Sigmoid colon (tissue), 7 donors: ENCODE measurements around the gene TKT. TPM values are rescaled to one million over a fixed set of nuclear protein-coding genes. Genes with fewer than 3 reads are reported as not detected.

Experiments used
- DNase-seq: peaks from one replicate; pipeline ENCODE4 v3.0.0-alpha.2; 2019
- H3K27ac ChIP-seq, 4 donors: fragments of 200-600 bp; sonication (generic); one replicate each; pipeline ENCODE4 v1.5.1; 2016 to 2019; ENCODE audit warnings: mild to moderate bottlenecking in 1 of 4
- H3K27me3 ChIP-seq, 3 donors: fragments of 200-600 bp; sonication (generic); one replicate each; pipeline ENCODE4 v1.5.1; 2019; ENCODE audit warnings: mild to moderate bottlenecking in 1 of 3
- H3K36me3 ChIP-seq, 4 donors: fragments of 200-600 bp; sonication (generic); one replicate each; pipeline ENCODE4 v1.5.1; 2016 to 2019
- H3K4me1 ChIP-seq, 4 donors: fragments of 200-600 bp; sonication (generic); one replicate each; pipeline ENCODE4 v1.5.1; 2017 to 2019
- H3K4me3 ChIP-seq, 4 donors: fragments of 200-600 bp; sonication (generic); one replicate each; pipeline ENCODE4 v1.5.1; 2017 to 2019; ENCODE audit warnings: mild to moderate bottlenecking in 2 of 4, moderate library complexity in 1 of 4
- H3K9me3 ChIP-seq, 4 donors: fragments of 200-600 bp in 3 of 4; sonication (generic) in 3 of 4; one replicate each; pipeline versions ENCODE4 v1.5.1 to v1.6.1; 2013 to 2019
- EP300 ChIP-seq, 4 donors: sonication (generic); formaldehyde crosslinking; IDR thresholded peaks; one replicate each; pipeline ENCODE4 v1.6.1; 2017; ENCODE audit warnings: antibody characterized with exemption in 4 of 4
- POLR2A ChIP-seq, 2 donors: fragments of 450-650 bp; IDR thresholded peaks; one replicate each; pipeline ENCODE4 v1.6.1; 2016; ENCODE audit warnings: antibody characterized with exemption in 2 of 2, mild to moderate bottlenecking in 2 of 2, moderate library complexity in 2 of 2
- POLR2AphosphoS5 ChIP-seq, 4 donors: sonication (generic); formaldehyde crosslinking; IDR thresholded peaks; one replicate each; pipeline ENCODE4 v1.6.1; 2017; ENCODE audit warnings: antibody characterized with exemption in 4 of 4
- WGBS, 2 donors: extraction: QIAGEN DNeasy Blood & Tissue Kit; methylation state at CpG; one replicate each; pipeline ENCODE4 v1.1.7; 2013; 5-methylcytosine and 5-hydroxymethylcytosine counted together
- intact Hi-C: fragments of 100-400 bp; cut with DNase I; formaldehyde crosslinking; loops from one replicate; pipeline ENCODE4 v1.15.1; 2023
- polyA plus RNA-seq, 3 donors: library from polyadenylated mRNA; stranded (reverse); fragments of 200-250 nt; gene quantifications; one replicate each; pipeline ENCODE4 v1.2.3, GENCODE V29; 2013
- total RNA-seq, 4 donors: library from RNA; depleted of rRNA; stranded (reverse); fragments of >200 nt; gene quantifications; one replicate each; pipeline ENCODE4 v1.1.0, GENCODE V29; 2016
- TF ChIP-seq, protein P1 (sequence below), 4 experiments: fragments of 450-650 bp in 3 of 4; fragments of 200-600 bp in 1 of 4; IDR thresholded peaks; one replicate each; pipeline ENCODE4 v1.5.1; 2016 to 2019; ENCODE audit warnings: antibody characterized with exemption in 4 of 4, mild to moderate bottlenecking in 3 of 4, moderate library complexity in 2 of 4
- donor health status: healthy with polysubstance abuse.
- donor health status: Bipolar disorder and iron deficiency.
- donor health status: healthy.

The TKT gene
- total and polyA plus RNA-seq, 7 donors: 88.9 to 305 (median 184) TPM

DNA sequence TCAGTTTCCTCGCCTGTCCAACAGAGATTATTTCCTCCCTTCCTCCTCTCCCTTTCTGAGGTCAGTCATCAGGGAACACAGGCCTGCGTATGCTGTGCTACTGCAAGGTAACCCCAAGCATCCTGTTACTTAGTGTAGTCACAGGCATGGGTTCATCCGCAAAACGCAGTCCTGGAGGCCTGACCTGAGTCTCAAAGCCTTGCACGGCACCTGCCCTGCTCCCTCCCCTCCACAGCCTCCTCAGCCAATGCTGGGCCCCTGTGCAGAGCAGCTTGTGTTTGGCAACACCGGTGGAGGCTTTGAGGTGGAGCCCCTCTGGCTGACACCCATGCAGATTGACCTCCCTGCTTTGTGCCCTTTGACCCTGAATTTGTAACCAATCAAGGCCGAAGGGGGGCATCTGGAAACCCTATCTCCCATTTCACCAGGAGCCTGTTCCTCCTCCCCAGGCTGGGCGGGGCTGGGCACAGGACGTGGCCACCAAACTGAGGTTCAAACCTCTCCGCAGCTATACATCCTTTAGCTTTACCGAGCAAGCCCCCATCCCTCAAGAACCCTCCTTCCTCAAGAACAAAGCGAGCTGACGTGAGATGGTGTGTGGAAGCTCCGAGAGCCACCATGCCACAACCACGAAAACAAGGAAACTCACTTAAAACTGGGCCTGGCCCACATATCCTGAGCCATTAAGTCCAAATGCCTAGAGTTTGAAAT lies 21.5 kb downstream of the TKT start:
- H3K4me1 ChIP-seq: peaks cover 0 to 41% (median 37%) of the 10 kb centered on the region in 4 donors
- no peak overlapping the region for H3K4me3 ChIP-seq
- H3K27ac ChIP-seq: peak overlapping the region in 2 of 4 donors; percentile 8 to 77
- DNase-seq: no peak
- 83 to 84% methylated on average over 15 of the region's 15 CpGs for WGBS, 2 donors
- TF ChIP-seq, protein P1, sequence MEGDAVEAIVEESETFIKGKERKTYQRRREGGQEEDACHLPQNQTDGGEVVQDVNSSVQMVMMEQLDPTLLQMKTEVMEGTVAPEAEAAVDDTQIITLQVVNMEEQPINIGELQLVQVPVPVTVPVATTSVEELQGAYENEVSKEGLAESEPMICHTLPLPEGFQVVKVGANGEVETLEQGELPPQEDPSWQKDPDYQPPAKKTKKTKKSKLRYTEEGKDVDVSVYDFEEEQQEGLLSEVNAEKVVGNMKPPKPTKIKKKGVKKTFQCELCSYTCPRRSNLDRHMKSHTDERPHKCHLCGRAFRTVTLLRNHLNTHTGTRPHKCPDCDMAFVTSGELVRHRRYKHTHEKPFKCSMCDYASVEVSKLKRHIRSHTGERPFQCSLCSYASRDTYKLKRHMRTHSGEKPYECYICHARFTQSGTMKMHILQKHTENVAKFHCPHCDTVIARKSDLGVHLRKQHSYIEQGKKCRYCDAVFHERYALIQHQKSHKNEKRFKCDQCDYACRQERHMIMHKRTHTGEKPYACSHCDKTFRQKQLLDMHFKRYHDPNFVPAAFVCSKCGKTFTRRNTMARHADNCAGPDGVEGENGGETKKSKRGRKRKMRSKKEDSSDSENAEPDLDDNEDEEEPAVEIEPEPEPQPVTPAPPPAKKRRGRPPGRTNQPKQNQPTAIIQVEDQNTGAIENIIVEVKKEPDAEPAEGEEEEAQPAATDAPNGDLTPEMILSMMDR (IDR thresholded peaks at IDR 0.05): no peak
- TF ChIP-seq POLR2A (IDR thresholded peaks at IDR 0.05) (no peak), POLR2AphosphoS5 (IDR thresholded peaks at IDR 0.05) (no peak), EP300 (IDR thresholded peaks at IDR 0.05) (no peak)
- no peaks in the 10 kb centered on the region for H3K27me3 ChIP-seq
- intact Hi-C loops: no loop called here
- H3K9me3 ChIP-seq: no peaks in the 10 kb centered on the region
- peaks cover 70 to 100% (median 74%) of the 10 kb centered on the region in 4 donors for H3K36me3 ChIP-seq

DNA sequence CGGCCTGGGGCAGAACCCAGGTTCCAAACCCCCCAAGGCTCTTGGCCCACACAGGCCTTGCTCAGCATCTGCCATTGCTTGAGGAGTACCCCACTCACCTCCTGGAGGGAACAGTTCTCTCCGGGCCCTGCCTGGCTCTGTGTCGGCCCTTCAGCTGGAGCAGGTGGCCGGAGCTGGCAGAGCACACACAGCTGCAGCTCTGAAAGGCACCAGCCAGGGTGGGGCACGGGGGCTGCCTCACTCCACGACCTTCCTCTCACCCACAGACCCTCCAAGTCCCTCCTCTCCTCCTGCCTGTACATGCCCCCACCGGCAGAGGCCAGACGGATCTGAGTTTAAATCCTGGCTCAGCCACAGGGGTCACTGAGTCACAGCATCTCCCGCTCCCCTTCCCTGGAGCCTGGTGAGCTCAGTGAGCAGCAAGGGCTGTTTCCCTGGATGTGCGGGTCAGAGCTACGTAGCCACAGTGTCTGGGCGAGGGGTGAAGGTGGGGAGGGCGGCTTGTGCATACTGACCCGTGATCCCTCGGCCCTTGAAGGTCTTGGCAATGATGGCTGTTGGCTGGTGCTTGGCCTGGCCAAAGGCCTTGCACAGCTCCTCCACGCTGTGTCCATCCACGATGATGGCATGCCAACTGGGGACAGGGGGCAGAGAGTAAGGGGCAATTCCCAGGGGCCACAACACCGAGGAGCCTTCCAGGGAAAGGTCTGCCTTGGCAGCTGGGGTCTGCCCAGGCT lies 23.0 kb downstream of the TKT start:
- H3K9me3 ChIP-seq: no peaks in the 10 kb centered on the region
- intact Hi-C loops: no loop called here
- TF ChIP-seq POLR2A (IDR thresholded peaks at IDR 0.05): no peak
- TF ChIP-seq, protein P1 (IDR thresholded peaks at IDR 0.05): no peak
- no peak for DNase-seq
- no peak overlapping the region for H3K4me3 ChIP-seq
- H3K4me1 ChIP-seq: peaks cover 0 to 26% (median 22%) of the 10 kb centered on the region in 4 donors
- no peaks in the 10 kb centered on the region for H3K27me3 ChIP-seq
- 83 to 88% methylated on average over 18 of the region's 18 CpGs for WGBS, 2 donors
- peak overlapping the region in 2 of 4 donors; percentile 27 to 34 for H3K27ac ChIP-seq
- H3K36me3 ChIP-seq: peaks cover 75 to 100% (median 78%) of the 10 kb centered on the region in 4 donors

DNA sequence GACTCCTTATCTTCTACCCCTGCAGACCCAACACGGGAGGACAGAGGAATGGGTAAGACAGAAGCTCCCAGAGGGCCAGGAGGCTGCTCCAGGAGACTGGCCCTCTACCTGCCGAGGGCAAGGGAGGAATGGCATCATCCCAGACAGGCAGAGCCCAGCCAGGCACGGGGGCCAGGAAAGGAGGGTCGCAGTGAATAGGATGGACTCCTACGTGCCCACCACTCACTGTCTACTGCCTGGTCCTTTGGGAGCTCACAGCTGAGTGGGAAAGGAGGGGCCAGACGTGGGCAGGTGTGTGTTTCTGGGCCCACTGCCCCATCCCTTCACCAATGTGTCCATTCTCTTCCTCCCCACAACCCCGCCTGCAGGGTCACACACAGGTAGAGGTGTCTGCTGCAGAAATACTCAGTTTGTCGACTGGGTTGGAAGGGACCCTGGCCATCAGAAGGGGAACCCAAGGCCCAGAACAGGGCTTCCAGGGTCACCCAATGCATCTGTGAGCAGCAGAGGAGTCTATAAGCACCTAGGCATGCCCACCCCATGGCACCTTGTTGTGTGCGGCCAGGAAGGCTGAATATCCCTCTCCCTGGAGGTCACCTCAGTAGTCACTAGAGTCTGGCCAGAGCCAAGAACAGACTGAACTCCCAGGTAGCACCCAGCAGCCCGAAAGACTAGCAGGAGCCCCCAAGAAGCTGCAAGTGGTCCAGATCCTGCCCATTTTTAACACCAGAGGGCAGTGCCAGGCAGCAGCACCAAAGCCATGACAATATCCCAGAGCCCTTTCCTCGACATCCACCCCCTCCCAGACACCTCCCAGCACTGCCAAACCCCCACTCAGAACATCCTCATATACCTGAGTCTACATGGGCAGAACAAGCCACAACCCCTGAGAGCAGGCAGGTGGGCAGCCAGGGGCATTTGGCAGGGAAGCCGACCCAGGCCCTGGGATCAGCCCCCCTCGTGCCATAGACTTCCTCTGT lies 24.0 kb downstream of the TKT start:
- DNase-seq: no peak
- Histone ChIP-seq H3K27ac (peak overlapping the region in 2 of 4 donors; percentile 27 to 34), H3K4me3 (no peak overlapping the region), H3K36me3 (peaks cover 83 to 100% (median 86%) of the 10 kb centered on the region in 4 donors), H3K9me3 (no peaks in the 10 kb centered on the region), H3K4me1 (peaks cover 0 to 16% (median 15%) of the 10 kb centered on the region in 4 donors), H3K27me3 (no peaks in the 10 kb centered on the region)
- TF ChIP-seq, protein P1 (IDR thresholded peaks at IDR 0.05): no peak
- TF ChIP-seq POLR2AphosphoS5 (IDR thresholded peaks at IDR 0.05) (no peak), EP300 (IDR thresholded peaks at IDR 0.05) (no peak), POLR2A (IDR thresholded peaks at IDR 0.05) (no peak)
- WGBS, 2 donors: 90 to 92% methylated on average over 13 of the region's 13 CpGs
- intact Hi-C loops: no loop called here

DNA sequence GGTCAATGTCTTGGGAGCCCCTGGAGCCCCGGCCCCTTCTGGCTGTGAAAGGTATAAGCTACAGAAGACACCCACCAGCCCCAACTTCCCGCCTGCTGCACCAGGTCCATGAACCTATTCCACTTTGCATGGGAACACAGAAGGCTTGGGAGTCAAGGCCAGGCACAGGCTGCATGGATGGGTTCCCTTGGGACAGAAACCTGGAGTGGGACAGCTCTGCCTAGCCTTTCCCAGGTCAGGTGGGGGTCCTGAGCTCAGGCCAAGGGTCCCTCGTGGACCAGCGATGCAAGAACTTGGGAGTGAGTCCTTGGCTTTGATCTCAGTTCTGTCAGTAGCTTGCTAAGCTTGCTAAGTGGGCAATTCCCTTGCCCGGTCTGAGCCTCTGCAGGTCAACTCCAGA lies 25.0 kb downstream of the TKT start:
- no peak overlapping the region for H3K4me3 ChIP-seq
- TF ChIP-seq POLR2AphosphoS5 (IDR thresholded peaks at IDR 0.05) (no peak), EP300 (IDR thresholded peaks at IDR 0.05) (no peak), POLR2A (IDR thresholded peaks at IDR 0.05) (no peak)
- TF ChIP-seq, protein P1 (IDR thresholded peaks at IDR 0.05): no peak
- no peak overlapping the region for H3K27ac ChIP-seq
- H3K9me3 ChIP-seq: no peaks in the 10 kb centered on the region
- intact Hi-C loops: no loop called here
- H3K27me3 ChIP-seq: no peaks in the 10 kb centered on the region
- WGBS, 2 donors: 95% methylated on average over 5 of the region's 5 CpGs
- H3K4me1 ChIP-seq: peaks cover 0 to 6% (median 4%) of the 10 kb centered on the region in 4 donors
- peaks cover 84 to 100% (median 96%) of the 10 kb centered on the region in 4 donors for H3K36me3 ChIP-seq
- DNase-seq: no peak
